Stimulated activated CD4-positive, alpha-beta T cell treated with anti-CD3 and anti-CD28 coated beads, Interleukin-1b, Interleukin-23, amount 100 ng/mL, for 1 hour (primary cell): ENCODE measurements around the gene NLN.
"Not testable (repeated sequence)": the region's sequence is repeated elsewhere in the genome, so short reads cannot be mapped to it uniquely, and the experiment has no call there.

ENCODE experiments used
- DNase-seq, 2 donors: peaks; one replicate each; pipeline ENCODE4 v3.0.0-alpha.2; 2020; ENCODE audit warnings: low read depth in 2 of 2

The NLN gene

GRCh38 chr5:65832152-65832551 lies 110.1 kb downstream of the NLN start:
- no peak for DNase-seq

DNA sequence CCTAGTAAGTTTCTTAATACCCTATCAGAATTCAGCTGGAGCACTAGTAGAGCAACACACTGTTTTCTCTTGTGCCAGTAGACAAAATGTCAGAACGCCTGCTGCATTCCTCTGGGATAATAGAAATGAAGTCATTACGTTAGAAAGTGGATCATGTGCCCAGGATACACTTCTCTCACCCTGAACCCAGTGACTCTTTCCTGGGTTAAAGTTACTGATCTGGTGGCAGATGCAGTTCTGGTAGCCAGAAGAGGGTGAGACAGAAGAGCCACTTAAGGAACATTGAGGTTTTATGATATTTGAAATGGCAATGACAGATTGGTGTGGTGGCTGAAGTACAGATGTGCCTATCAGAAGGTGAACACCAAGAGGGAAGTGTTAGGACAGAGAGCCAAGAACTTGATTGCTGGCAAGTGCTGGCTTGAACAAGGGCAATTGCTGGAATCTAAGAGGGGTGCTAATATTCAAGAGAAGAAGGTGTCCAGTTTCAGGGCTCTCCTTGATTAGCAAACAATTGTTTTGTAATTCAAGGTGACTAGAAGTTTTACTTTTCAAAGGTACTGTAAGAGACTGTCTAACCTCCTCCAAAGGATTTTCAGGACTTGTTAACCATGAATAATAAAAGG lies 110.7 kb downstream of the NLN start:
- DNase-seq: no peak

GRCh38 chr5:65833780-65834179 lies 111.8 kb downstream of the NLN start:
- DNase-seq: no peak

DNA sequence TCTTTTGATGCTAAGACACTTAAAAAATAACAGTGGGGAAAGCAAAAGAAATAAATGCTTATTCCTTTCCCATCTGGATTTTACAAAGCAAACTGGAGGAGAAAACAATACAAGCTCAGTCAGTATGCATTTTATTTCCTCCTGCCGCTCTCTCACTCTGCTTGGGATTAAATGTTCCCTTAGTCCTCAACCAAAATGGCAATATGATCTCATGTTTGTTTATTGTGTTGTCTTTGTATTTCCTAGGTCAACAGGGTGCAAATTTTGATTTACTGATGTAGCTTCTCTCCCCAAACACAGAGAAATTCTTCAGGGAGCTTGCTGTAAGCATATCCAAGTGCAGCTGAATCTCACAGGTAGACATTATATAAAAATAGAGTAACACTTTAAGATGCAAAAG lies 112.3 kb downstream of the NLN start:
- DNase-seq: no peak

- DNase-seq: no peak
Measured at GRCh38 chr5:65835191-65835590, 113.2 kb downstream of the NLN start.

DNA sequence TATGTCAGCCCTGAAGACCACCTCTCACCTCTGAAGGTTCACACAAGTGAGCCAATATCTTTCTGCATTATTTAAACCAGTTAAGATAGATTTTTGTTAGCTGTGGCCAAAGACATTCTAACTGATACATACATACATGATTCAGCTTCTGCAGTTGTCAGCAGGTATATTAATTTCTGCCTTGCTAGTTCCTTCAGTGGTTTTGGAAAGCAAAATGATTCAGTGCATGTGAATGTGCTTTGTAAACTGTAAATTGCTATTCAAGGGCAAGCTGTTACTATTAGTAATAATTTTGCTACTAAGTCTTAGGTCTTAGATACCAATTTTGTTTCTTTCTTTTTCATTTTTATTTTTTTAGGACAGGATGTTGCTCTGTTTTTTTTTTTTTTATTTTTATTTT lies 115.1 kb downstream of the NLN start:
- no peak for DNase-seq

DNA sequence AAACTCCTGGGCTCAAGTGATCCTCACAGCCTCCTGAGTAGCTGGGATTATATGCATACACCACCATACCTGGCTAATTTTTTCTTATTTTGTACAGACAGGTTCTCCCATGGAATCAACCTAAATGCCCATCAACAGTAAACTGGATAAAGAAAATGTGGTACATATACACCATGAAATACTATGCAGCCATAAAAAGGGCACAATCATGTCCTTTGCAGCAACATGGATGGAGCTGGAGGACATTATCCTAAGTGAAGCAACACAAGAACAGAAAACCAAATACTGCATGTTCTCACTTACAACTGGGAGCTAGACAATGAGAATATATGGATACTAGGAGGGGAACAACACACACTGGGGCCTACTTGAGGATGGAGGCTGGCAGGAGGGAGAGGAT lies 117.2 kb downstream of the NLN start:
- DNase-seq: not testable (repeated sequence)

DNA sequence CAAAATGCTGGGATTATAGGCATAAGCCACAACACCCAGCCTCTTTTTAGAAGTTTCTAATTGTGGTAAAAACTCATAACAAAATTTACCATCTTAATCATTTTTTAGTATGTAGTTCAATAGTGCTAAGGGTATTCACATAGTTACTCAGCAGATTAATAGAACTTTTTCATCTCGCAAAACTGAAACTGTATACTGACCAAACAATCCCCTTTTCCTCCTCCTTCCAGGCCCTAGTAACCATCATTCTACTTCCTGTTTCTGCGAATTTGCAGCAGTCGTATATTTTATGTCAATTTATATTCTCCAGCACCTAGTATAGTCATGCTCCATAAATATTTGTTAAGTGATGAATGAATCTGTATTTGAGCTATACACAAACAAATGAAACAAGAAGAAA lies 118.1 kb downstream of the NLN start:
- DNase-seq: no peak

GRCh38 chr5:65844763-65845162 lies 122.8 kb downstream of the NLN start:
- not testable (repeated sequence) for DNase-seq

DNA sequence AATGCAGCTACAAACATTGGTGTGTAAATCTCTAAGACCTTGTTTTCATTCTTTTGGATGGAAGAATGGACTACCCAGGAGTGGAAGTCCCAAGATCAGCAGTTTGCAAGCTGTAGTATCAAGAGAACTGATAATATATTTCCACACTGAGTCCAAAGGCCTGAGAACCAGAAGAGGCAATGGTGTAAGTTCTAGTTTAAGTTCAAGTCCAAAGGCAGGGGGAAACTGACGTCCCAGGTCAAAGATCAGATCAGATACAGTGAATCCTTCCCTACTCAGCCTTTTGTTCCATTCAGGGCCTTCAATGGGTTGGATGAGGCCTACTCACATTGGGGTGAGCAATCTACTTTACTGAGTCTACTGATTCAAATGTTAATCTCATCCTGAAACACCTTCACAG lies 124.1 kb downstream of the NLN start:
- DNase-seq: no peak

DNA sequence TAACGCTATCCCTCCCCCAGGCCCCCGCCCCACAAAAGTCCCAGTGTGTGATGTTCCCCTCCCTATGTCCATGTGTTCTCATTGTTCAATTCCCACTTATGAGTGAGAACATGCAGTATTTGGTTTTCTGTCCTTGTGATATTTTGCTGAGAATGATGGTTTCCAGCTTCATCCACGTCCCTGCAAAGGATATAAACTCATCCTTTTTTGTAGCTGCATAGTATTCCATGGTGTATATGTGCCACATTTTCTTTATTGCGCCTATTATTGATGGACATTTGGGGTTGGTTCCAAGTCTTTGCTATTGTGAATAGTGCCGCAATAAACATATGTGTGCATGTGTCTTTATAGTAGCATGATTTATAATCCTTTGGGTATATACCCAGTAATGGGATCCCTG lies 125.0 kb downstream of the NLN start:
- not testable (repeated sequence) for DNase-seq

GRCh38 chr5:65849918-65850317 lies 127.9 kb downstream of the NLN start:
- not testable (repeated sequence) for DNase-seq

GRCh38 chr5:65854925-65855324 lies 132.9 kb downstream of the NLN start:
- DNase-seq: no peak

DNA sequence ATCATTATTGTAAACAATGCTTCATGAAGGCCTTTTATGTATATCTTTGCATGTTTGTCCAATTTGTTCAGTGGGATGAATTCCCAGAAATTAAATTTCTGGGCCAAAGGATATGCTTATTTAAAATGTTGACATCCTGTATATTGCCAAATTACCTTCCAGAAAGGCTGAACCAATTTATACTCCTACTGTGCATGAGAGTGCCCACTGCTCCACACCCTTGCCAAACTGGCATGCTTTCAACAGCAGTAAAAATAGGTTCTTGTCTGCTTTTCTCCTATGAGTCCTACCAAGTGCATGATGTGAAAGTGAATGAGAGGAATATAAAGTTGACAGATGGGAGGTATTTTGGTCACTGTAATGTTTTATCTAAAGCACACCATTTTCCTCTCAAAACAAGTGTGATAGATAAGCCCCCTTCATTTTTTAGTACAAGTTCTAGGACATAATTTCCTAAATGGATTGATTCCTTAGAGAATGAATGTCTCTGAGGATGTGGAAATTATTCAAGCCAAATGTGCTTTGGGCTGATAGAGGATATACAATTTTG lies 133.8 kb downstream of the NLN start:
- no peak for DNase-seq

DNA sequence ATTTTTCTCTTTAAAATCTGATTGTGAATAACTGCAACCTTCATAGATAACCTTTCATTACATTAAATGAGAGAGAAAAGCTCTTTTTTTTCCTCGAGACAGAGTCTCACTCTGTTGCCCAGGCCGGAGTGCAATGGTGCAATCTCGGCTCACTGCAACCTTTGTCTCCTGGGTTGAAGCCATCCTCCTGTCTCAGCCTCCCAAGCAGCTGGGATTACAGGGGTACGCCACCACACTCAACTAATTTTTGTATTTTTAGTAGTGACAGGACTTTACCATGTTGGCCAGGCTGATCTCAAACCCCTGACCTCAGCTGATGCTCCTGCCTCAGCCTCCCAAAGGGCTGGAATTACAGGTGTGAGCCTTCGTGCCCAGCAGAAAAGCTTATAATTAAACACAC lies 134.5 kb downstream of the NLN start:
- no peak for DNase-seq

GRCh38 chr5:65858316-65858715 lies 136.3 kb downstream of the NLN start:
- DNase-seq: no peak

GRCh38 chr5:65861830-65862241 lies 139.8 kb downstream of the NLN start:
- no peak for DNase-seq

DNA sequence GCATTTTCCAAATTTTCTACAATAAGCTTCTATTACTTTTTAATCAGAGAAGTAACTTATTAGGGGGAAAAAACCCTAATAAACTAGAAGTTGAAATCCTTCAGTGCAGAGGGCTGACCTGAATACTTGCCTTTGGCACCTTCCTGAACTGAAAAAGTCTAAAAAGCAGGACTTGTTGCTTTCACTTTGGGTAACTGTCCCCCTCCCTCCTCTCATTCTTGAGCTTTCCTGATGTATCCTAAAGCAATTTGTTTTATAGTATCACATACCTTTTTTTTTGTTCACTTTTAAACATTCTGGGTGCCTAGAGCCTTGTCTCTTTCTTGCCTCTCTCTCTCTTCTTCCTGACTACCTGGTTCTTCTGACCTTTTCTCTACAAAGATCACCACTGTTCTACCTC lies 140.4 kb downstream of the NLN start:
- no peak for DNase-seq

- DNase-seq: no peak
Measured at GRCh38 chr5:65863747-65864146, 141.7 kb downstream of the NLN start.

- no peak for DNase-seq
Measured at GRCh38 chr5:65866837-65867521, 145.0 kb downstream of the NLN start.

GRCh38 chr5:65867542-65868195 lies 145.7 kb downstream of the NLN start:
- DNase-seq: no peak

- DNase-seq: no peak
Measured at GRCh38 chr5:65868509-65868908, 146.5 kb downstream of the NLN start.

DNA sequence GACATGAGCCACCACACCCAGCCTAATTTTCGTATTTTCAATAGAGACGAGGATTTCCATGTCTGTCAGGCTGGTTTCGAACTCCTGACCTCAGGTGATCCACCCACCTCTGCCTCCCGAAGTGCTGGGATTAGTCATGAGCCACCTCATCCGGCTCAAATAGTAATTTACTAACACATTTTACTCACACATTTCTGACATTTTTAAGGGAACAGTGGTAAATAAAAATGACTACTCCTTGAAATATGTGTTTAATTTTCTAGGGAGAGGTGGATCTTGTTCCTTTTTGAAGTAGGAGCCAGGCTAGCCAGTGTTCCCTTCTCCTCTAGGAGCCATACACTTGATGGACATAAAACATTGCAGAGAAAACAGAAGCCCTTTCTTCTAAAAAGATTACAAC lies 149.2 kb downstream of the NLN start:
- DNase-seq: no peak
